NCI-H748 (cell line): Measurements from ENCODE around the gene RARG.
"Not testable (repeated sequence)": the region's sequence is repeated elsewhere in the genome, so short reads cannot be mapped to it uniquely, and the experiment has no call there.

Experiments
- DNase-seq: peaks from one replicate; lab custom pipeline; 2025; ENCODE audit not compliant: unreplicated experiment; lab: John Stamatoyannopoulos, UW

The RARG gene

GRCh38 chr12:53211476-53212381, 20.3 kb downstream of the RARG start:
- peak; percentile 21 for DNase-seq

DNA sequence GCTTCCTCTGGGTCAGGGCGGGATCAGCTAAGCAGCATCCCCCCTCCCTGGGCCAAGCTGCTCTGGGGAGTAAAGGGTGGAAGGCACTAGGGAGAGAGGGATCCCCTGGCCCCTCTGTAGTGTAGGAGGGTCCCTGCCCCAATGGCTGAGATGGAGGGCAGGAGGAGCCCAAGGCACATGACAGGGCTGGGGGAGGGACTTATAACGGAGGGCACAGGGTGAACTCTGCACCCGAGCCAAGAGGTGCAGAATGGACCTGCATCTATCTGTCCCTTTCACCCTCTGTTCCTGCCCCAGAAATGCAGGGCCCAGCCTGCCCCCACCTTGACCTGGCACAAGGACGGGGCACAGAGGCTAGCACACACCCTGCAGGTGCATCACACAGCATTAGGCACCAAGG, 21.2 kb downstream of the RARG start:
- DNase-seq: no peak

- DNase-seq: no peak
Measured at GRCh38 chr12:53208877-53209463, 23.0 kb downstream of the RARG start.

DNA sequence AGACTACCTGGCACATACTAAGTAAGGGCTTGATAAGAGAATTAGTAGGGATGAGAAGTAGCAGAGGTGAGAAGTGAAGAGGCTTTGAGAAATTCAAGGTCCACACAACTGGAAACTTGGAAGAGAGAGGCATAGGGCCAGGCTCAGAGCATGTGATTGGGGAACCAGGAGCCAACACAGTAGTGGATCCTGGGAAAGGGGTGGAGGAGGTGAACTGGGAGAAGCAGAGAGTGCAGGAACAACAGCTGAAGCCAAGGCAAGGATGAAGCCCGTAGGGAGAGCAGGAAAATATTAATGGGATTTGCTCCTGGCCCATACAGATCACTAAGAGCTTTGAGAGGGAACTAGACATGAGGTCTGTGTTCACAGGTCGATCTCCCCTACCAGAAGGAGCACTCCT, 23.6 kb downstream of the RARG start:
- DNase-seq: no peak

DNA sequence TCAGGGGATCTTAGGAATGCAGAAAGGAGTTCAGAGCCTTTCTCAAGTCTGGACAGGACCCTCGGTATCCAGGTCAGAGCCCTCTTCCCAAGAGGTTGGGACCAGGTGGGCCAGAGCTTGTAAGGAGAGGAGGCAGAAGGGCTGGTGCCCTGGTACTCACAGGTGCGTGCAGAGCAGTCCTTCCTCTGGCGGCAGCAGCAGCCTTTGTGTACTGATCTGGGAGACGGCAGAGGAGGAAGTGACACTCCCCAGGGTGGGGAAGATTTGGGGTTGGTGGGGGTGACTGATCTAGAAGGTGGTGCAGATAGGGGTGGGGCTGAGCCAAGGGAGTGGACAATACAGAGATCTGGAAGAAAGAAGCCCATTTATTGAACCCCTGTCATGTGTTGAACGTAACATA, 25.0 kb downstream of the RARG start, which contains the start of gene ITGB7:
TSS of gene ITGB7 (minus strand) at position 210 of the 400 bp plus-strand sequence. CDS start 6,808 bp downstream, outside the sequence.
- DNase-seq: no peak

GRCh38 chr12:53205747-53206419, 26.1 kb downstream of the RARG start:
- no peak for DNase-seq

GRCh38 chr12:53204351-53204750, 27.7 kb downstream of the RARG start:
- DNase-seq: no peak

GRCh38 chr12:53202316-53202715, 29.7 kb downstream of the RARG start:
- DNase-seq: not testable (repeated sequence)

DNA sequence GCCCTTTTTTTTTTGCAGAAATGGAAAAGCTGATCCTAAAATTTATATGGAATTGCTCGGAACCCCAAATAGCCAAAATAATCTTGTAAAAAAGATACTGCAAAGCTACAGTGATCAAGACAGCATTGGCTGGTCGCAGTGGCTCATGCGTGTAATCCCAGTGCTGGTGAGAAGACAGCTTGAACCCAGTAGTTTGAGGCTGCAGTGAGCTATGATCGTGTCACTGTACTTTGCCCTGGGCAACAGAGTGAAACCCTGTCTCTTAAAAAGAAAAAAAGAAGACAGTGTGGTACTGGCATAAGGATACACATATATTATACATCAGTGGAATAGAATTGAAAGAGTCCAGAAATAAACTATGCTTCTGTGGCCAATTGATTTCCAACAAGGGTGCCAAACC, 30.4 kb downstream of the RARG start:
- DNase-seq: no peak

DNA sequence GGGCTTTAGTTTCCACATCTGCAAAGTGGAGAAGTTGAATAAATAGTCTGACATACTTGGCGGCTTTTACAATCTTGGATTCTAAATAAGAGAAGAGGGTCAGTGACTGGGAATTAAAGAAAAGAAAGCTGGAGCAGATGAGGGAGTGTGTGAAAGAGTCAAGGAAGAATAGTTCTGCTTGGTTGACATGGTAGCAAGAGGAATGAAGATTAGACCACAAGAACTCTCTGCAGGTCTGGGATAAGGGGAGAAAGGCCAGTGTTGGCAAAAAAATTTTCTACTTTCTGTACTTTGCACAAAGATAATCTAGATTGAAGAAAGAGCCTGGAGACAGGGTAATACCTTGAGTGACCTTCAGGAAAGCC, 30.9 kb downstream of the RARG start:
- DNase-seq: no peak

- no peak for DNase-seq
Measured at GRCh38 chr12:53200458-53201176, 31.4 kb downstream of the RARG start.

GRCh38 chr12:53200107-53200457, 31.9 kb downstream of the RARG start:
- no peak for DNase-seq

DNA sequence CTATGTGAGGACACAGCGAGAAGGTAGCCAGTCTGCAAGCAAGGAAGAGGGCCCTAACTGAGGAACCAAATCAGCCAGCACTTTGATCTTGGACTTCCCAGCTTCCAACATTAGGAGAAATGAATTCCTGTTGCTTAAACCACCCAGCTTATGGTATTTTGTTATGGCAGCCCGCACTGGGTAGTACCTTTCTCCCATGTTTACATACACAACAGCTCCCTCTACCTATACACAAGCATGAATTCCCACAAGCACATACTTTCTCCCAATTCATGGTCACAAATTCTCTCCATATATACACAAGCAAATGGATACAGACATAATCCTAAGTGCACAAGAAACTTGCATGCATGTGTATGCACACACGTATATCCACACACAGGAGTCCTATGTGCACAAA, 32.3 kb downstream of the RARG start:
- DNase-seq: no peak

- no peak for DNase-seq
Measured at GRCh38 chr12:53198486-53199110, 33.4 kb downstream of the RARG start.

GRCh38 chr12:53197011-53197640, 34.9 kb downstream of the RARG start:
- no peak for DNase-seq

DNA sequence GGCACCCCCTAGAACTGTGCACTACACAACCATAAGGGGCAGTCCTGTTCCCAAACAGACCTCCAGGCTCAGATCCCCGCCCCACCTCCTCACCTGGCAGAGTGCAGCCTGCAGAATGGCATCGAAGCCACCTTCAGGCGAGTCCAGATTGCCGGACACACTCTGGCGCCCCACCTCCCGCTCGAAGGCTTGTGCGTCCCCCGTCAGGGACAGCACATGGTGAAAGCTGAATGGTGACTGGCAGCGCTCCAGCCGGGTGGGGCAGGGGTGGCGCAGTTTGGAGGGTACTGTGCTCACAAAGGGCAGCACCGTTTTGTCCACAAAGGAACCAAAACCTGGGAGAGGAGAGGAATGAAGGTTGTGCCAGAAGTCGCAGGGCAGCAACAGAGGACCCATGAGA, 35.5 kb downstream of the RARG start:
- peak; percentile 29 for DNase-seq

DNA sequence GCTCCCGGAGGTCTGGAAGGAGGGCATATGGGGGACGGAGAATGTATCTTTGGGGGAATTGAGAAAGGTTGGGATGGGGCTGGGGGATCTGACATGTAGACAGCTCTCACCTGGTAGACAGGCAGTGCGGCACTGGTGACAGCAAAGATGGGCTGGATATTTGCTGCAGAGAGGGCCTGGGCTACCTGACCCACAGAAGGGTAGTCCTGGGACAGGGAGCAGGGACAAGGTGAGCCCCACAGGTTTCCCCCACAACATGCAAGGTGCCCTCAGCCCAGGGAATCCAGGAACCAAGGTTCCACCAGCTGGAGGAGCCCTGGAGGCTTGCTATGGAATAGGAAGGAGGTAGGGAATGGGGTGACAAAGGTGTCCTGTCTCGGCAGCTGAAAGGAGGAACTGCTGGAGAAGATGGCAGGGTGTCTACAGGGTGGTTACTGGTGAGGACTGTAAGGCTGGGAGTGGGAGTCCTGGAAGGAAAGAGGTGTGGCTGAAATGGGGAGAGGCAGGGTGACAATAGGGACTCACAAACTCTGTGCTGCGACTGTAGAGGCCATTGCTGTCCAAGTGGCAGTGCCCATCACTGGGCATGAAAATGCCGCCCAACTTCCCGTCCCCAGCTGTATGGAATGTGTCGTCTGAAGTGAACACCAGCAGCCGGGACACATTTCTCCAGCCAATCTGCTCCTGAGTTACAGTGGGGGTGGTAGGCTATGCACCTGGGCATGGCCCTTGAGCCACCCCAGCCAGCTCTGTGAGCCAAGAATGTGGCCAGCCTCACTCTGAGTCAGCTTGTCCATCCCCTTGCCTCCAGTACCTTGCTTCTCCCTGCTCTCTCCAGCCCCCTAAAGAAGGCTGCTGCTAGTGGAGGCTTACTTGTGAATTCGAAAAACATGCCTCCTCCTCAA, 36.2 kb downstream of the RARG start:
- no peak for DNase-seq

GRCh38 chr12:53194973-53195372, 37.0 kb downstream of the RARG start:
- no peak for DNase-seq

DNA sequence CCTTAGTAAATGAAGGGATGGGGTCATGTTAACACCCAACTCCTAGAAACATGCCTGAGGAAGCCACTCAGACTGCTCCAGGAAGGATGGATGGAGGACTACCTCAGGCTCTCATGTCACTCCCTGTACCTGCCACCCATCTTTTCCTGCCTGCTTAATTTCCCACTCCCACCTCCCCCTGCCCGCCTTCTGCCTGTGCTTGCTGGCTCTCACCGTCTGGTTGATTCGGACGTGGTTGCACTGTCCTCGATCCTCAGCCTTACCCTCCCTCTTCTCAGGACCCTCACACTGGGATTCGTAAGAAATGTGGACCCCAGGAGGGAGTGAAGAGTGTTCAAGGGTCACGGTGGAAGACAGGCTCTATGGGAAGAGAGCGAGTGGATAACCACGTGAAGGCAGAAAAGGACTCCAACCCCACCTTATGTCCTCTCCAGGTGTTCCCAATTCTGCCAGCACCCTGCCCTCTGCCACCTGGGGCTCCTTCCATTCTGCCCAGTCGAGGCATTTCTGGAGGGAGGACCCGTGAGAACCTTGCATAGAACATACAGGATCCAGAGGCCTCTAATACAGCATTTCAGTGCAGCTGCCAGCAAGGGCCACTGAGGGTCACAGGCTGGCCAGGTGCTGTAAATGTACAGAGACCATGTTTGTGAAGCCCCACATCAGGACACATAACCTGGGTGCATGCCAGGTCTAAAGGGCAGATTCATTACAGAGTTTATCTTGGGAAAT, 37.9 kb downstream of the RARG start:
- DNase-seq: no peak
